Neural cell (in vitro differentiated cells): ENCODE data around the gene SRRM1.

Experiments used
- EP300 ChIP-seq: fragments of 450-650 bp; conservative IDR thresholded peaks from 2 replicates; pipeline ENCODE4 v1.6.1; 2014; ENCODE audit warnings: antibody characterized with exemption, mild to moderate bottlenecking, moderate library complexity; ENCODE audit not compliant: poor library complexity, severe bottlenecking
- POLR2AphosphoS5 ChIP-seq: IDR thresholded peaks from 2 replicates; pipeline ENCODE4 v1.6.1; 2012
- RAD21 ChIP-seq: fragments of 450-650 bp; conservative IDR thresholded peaks from 2 replicates; pipeline ENCODE4 v1.6.1; 2014; ENCODE audit warnings: antibody characterized with exemption, mild to moderate bottlenecking, moderate library complexity
- TF ChIP-seq, protein P1 (sequence below): fragments of 450-650 bp; IDR thresholded peaks from 2 replicates; pipeline ENCODE4 v1.5.1; 2014; ENCODE audit warnings: antibody characterized with exemption, mild to moderate bottlenecking, moderate library complexity; ENCODE audit not compliant: poor library complexity, severe bottlenecking

DNA sequence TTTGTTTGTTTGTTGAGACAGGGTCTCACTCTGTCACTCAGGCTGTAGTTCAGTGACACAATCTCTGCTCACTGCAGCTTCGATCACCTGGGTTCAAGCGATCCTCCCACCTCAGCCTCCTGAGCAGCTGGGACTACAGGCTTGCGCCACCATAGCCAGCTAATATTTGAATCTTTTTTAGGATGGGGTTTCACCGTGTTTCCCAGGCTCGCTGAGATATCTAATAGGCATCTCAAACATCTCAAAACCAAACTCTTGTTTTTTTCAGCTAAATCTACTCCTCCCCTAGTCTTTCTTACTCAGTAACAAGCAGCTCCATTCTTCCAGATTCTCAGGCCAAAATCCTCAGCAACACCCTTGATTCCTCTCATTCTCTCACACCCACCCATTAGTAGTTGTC lies 22.0 kb upstream of the SRRM1 start:
- no peak for TF ChIP-seq POLR2AphosphoS5
- TF ChIP-seq, protein P1, sequence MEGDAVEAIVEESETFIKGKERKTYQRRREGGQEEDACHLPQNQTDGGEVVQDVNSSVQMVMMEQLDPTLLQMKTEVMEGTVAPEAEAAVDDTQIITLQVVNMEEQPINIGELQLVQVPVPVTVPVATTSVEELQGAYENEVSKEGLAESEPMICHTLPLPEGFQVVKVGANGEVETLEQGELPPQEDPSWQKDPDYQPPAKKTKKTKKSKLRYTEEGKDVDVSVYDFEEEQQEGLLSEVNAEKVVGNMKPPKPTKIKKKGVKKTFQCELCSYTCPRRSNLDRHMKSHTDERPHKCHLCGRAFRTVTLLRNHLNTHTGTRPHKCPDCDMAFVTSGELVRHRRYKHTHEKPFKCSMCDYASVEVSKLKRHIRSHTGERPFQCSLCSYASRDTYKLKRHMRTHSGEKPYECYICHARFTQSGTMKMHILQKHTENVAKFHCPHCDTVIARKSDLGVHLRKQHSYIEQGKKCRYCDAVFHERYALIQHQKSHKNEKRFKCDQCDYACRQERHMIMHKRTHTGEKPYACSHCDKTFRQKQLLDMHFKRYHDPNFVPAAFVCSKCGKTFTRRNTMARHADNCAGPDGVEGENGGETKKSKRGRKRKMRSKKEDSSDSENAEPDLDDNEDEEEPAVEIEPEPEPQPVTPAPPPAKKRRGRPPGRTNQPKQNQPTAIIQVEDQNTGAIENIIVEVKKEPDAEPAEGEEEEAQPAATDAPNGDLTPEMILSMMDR: no peak
- TF ChIP-seq RAD21: no peak
- TF ChIP-seq EP300: no peak
